HTR-8/SVneo (cell line): ENCODE data around the gene NHP2.
A peak's percentile ranks its signal among the peaks of the same experiment; 100 is the strongest.

Experiments
- DNase-seq: peaks from one replicate; pipeline ENCODE4 v3.0.0; 2011; ENCODE audit warnings: low spot score, mixed read lengths; ENCODE audit not compliant: insufficient read length
- FAIRE-seq: peaks from 2 replicates; lab custom pipeline; 2011; peaks lifted over from hg19 to GRCh38; lab: Jason Lieb, UNC

The NHP2 gene

DNA sequence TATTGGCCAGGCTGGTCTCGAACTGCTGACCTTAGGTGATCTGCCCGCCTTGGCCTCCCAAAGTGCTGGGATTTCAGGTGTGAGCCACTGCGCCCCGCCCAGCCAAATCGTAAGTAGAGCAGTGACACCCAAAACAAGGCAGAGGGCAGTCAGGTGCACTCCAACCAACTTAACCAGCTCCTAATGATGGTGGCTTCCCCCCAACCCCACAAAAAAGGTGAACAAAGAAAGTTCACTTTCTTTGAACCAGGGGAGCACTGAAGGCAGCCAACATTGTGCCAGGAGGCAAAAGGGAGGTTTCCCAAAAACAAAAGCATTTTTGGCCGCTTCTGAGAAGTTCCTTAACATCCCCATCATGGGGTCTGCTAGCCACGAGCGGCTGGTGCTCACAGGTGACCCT lies 23.9 kb upstream of the NHP2 start:
- no peak for DNase-seq
- FAIRE-seq, result no peak

DNA sequence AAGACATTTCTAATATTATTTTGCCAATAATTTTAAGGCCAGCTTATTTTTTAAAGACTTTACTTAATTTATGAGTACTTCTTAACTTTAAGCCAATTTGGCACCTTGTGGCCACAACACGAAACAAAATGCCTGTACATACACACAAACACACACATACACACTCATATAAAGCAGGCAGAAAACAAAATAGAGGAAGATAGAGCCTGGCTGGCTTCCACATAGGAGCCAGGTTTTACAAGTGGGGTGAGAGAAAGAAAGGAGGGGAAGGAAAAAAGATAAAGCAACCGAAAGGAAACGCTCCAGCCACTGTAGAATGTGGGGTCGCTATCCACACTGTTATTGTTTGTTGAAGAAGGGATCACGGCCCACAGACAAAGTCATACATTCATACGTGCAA lies 23.1 kb upstream of the NHP2 start:
- FAIRE-seq (no peak), DNase-seq (no peak)

DNA sequence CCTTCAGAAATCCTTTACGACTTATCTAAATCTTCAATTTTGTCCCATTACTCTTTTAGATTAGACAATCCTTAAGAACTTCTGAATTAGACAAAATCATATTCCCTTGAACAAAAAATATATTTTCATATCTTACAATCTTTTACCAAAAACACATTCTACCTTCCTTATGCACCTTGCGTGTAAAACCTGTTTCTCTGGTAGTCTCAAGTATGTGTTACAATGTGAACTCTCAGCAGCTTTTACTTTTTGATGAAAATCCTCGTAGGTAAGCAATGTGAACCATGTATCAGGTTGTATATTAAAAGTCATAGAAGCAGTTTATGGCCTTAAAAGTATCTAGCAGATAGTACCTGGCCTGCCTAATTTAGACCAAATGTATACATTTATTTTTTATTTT lies 20.8 kb upstream of the NHP2 start:
- FAIRE-seq (no peak), DNase-seq (no peak)

DNA sequence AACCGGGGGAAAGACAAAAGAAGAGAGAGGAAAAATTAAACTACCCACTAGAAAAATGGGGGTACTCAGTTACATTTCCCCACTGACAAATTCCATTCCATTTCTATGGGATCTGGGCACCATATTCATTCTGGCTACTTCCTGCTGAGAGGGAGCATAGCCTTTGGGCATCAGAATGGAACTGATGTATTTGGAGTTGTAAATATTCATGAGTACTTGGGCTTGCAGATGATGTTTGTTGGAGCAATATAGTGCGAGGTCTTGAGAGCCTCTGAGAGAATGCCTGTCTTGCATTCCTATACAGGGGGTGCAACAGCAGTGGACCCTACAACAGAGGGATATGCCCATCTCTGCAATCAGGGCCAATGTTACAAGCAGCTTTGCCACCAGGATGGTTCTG lies 16.8 kb upstream of the NHP2 start:
- FAIRE-seq, result no peak

DNA sequence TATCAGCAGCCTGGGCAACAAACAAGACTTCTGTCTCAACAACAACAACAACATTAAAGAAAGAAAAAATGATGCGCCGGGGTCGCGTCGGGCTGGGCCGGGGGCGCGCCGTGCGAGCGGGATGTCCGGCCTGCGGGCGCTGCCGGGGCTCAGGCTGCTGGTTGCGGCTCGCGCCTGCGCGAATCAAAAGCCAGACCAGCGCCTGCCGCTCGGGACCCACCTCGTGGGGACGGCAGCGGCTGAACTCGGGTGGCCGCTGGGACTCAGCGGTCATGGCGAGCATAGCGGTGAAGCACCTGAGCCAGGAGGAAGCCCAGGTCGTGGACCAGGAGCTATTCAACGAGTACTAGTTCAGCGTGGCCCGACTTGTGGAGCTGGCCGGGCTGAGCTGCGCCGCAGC lies 11.9 kb upstream of the NHP2 start:
- FAIRE-seq, result no peak
- DNase-seq, result no peak

More for the DNA sequence above, 16.8 kb upstream of the NHP2 start:
- DNase-seq, result no peak

DNA sequence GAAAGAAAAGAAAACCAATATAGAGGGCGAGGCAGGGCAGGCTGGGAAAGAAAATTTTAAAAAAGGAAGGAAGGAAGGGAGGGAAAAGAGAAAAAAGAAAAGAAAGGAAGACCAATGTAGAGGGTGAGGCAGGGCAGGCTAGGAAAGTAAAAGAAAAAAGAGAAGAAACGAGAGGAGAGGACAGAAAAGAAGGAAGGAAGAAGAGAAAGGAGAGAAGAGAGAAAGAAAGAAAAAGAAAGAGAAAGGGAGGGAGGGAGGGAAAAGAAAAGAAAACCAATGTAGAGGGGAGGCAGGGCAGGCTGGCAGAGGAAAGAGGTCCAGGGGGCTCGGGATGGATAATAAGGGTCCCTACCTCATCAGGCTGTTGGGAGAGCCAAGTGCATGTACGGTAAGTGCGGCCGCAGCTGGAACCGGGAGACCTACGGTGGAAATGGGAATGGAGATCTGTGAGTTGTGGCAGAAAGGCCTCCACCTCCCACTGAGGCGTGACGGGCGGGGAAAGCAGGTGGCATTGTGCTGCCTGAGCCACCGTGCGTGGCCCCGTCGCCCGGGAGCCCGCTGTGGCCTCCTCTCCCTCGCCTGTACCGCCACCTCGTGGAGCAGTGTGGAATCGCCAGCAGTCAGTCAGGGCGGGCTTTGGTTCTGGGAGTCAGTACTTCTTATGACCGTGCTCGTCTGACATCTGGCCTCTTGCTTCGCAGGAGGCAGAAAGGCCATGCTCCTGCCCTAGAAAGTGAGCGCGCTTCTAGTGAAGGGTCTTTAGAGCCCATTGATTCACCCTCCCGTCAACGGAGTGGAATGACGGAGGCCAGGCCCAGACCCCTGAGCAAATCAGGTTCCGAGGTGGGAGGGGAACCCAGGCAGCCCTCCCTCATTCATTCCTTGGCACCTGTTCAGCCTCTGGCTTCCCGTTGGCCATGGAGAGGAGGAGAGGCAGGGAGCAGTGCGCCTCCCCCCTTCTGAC lies 10.4 kb upstream of the NHP2 start:
- FAIRE-seq (peak; percentile 33), DNase-seq (peak; percentile 87)

DNA sequence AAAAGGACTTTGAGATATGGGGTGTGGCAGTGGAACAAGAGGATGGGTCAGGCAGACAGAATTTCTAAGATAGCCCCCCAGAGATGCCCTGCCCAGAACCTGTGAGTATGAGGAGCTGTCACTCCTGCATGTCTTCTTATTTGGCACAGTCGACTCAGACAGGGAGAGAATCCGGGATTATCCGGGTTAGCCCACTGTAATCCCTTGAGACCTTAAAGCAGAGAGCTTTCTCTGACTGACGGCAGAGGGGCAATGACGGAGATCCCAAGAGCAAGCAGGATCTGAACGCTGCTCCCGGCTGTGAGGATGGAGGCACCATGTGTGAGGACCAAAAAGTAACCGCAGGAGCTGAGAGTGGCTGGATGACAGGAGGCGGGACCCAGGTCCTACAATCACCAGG lies 8.8 kb upstream of the NHP2 start:
- no peak for DNase-seq
- no peak for FAIRE-seq

DNA sequence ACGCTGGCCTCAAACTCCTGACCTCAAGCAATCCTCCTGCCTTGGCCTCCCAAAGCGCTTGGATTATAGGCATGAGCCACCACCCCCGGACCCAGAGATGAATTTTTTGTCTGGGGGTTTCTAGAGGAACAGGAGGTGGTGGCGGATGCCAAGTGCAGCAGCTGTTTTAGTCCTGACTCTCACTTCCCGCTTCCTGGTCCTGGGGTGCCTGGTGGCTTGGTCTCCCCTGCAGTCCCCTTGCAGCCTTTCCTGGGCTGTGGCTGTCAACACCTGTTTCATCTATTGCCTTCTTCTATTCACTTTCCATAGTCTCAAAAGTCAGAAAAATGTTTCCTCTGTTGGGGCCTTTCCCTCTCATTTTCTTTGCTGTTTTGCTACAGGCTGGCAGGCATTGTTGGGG lies 6.5 kb upstream of the NHP2 start:
- FAIRE-seq, result no peak
- no peak for DNase-seq

DNA sequence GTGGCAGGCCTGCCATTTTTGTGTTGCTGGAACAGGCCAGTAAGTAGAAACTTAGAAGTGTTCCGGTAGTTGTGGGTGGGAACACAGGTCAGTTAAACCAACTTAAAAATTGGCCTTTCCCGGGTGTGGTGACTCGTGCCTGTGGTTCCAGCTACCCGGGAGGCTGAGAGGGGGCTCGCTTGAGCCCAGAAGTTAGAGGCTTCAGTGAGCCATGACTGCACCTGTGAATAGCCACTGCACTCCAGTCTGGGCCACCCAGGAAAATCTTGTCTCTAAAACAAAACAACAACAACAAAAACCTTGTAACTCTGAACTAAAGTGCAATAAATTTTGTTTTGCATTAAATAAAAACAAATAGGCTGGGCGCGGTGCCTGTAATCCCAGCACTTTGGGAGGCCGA lies 1.4 kb upstream of the NHP2 start:
- DNase-seq (no peak), FAIRE-seq (no peak)

DNA sequence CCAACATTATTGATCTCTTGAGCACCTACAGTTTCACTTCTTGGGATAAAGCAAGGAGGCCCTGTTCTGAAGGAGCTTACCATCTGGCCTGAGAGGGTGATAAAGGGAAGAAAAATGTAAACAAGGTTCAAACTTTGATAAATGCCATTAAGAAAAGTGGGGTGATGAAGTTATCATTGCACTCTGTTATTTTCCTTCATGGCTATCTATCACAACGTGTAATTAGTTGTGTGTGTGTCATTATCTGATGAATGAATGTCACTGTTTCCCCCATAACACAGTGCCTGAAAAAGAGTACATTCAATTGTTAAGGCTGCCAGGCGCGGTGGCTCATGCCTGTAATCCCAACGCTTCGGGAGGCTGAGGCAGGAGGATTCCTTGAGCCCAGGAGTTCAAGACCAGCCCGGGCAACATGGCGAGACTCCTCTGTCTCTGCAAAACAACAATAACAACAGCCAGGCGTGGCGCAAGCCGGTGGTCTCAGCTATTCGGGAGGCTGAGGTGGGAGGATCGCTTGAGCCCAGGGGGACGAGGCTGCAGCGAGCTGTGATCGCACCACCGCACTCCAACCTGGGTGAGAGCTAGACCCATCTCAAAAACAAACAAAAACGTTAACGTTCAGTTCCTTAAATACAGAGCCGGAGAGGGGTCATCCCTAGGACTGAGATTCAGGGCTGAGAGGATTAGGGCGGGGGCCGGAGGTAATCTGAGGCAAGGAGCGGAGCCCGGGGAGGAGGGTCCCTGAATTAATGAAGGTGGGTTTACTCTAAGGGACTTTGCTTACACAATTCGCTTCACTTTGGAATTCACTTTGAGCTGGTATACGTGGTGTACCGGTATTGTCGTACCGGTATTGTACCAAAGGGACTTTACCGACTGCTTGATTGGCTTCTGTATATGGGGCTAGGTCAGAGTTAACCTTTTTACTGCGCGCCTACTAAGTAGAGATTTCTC lies 917 bp downstream of the NHP2 start:
- DNase-seq (no peak), FAIRE-seq (no peak)

DNA sequence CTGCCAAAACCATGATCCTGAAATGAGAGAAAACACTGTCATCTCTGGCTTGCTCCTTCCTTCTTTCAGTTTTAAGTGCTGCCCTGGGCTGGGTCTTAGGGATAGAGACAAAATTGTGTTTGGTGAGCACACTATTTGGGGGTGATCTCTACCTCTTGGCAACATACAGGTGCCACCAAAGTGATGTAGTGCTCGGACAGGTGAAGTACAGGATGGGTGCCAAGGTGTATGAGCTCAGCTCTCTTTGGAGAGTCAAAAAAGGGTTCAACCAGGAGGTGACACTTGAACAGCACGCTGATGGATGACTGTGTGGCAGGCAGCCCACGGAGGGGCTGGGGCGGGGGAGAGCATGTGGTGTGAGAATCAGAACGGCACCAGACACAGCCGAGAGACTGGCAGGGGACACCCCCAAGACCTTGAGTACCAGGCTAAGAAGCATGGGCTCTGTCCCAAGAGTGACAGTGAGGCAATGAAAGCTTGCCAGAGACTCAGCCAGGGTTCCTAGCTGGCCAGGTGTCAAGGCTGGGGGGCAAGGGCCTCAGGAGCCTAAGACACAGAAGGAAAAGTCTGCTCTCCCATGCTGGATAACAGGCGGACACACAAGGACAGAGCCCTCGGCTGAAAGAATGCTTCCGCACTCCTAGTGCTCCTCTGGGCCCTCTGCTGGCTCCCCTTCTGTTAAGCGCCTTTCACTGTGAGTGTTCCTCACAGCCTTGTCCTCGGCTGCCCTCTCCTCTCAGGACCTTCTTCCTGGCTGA lies 2.5 kb downstream of the NHP2 start:
- no peak for FAIRE-seq
- DNase-seq, result no peak

DNA sequence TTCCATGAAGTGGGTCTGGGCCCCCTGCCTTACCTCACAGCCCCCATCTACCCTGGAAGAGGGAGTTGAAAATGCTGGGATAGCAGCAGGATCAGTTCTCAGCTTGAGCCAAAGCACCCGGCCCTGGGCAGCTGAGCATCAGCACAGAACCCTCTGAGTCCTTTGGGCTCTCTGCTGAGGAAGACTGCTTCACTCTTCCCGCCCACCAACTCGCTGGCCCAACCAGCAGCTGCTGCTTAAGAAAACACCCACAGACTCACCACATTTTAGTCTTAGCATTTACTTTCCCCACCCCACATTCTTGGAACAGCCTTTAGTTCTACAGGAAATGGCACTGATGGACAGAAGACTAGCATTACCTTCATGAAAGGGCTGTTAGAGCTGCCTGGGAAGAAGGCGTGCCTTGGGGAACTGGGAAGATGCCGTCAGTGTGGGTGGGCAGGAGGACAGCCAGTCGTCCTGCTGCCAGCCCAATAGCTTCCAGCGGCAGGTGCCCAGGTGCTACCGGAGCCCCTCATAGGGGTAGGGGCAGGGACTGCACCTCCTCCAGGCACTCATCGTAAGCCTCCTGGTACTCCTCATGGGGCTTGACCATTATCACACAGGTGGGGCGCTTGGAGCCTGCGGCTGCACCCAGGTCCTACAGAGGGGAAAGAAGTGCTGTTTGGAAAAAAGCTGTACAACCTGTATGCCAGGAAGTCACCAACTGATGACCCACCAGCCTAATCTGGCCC lies 4.3 kb downstream of the NHP2 start:
- FAIRE-seq (no peak), DNase-seq (no peak)

DNA sequence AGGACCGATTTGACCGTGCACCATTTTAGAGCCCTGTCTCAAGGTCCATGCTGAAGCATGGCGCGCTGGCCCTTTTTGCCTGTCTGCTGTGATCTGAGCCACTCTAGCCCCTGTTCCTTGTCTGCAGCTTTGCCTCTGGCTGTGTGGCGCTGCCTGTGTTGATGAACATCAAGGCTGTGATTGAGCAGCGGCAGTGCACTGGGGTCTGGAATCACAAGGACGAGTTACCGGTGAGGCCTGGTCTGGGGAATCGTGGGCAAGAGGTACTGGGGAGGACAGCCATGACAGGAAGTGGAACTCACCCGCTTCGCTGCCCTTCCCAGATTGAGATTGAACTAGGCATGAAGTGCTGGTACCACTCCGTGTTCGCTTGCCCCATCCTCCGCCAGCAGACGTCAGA lies 6.3 kb downstream of the NHP2 start:
- DNase-seq, result no peak
- no peak for FAIRE-seq

DNA sequence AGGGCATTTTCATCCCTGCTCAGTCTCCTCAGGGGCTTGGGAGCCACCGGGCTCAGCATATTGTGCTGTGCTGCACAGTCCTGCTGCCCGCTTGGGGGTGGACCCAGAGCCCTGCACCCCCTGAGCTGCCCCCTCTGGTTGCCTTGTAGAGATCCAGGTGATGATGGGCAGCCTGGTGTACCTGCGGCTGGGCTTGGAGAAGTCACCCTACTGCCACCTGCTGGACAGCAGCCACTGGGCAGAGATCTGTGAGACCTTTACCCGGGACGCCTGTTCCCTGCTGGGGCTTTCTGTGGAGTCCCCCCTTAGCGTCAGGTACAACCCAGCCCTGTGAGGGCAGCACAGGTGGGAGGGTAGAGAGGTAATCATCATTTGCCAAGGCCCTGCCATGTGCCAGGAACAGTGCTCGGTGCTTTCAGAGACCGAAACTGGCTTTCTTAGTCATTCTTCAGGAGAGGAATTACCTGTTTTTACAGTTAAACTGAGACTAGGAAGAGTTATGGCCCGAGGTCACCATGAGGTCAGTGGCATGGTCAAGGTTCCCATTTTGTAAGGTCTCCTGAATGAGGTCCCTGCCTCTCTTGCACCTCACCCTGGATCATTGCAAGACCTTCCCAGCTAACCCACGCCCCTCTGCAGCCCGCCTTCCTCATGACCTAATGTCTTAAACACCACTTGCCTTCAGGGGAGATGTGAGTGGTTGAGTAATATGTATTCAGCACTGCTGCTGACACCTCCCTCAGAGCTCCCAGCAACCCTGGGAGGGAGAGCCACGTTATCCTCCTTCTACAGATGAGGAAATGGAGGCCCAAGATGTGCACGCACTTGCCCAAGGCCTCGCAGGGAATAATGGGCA lies 7.5 kb downstream of the NHP2 start:
- peak; percentile 55 for DNase-seq

DNA sequence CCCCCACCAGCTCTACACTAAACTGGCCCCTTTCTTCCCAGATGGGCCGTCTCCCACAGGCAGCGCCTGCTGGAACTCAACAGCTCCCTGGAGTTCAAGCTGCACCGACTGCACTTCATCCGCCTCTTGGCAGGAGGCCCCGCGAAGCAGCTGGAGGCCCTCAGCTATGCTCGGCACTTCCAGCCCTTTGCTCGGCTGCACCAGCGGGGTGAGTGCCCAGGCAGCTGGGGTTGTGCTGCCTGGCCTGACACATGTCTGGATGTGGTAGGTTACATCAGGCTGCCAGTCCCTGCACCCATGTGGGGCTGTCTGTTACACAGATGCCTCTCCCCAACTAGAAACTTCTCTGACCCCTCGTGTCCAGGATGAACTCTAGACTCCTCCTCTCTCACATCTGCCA lies 9.8 kb downstream of the NHP2 start:
- no peak for FAIRE-seq

More for the DNA sequence above, 7.5 kb downstream of the NHP2 start:
- FAIRE-seq, result no peak

DNA sequence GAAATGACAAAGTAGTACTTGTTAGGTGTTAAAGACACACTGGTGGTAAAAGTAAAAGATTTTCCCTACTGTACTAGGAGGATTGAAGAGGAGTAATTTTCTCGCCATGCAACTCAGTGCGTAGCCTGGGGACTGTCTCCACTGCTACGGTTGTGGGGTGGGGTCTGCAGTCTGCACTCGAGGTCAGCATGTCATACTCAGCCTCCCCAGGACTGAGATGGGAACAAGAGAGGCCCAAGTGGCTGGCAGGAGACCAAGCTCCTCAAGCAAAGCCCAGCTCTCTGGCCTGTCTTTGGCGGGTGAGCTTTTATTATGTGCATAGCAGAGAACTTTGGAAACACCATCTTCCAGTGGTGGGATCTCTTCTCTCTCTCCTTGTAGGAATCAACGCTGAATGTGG lies 10.4 kb downstream of the NHP2 start:
- no peak for DNase-seq
- no peak for FAIRE-seq

More for the DNA sequence above, 9.8 kb downstream of the NHP2 start:
- DNase-seq, result no peak

DNA sequence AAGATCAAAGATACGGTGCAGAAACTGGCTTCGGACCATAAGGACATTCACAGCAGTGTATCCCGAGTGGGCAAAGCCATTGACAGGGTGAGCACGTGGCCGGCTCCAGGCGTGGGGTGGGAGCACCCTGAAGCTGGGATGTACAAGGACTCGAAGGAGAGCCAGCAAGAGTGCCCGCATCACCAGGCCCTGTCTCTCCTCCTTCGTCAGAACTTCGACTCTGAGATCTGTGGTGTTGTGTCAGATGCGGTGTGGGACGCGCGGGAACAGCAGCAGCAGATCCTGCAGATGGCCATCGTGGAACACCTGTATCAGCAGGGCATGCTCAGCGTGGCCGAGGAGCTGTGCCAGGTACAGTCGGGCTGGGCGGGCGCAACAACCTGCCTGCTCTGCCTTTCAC lies 11.0 kb downstream of the NHP2 start:
- DNase-seq, result no peak
- FAIRE-seq, result no peak

DNA sequence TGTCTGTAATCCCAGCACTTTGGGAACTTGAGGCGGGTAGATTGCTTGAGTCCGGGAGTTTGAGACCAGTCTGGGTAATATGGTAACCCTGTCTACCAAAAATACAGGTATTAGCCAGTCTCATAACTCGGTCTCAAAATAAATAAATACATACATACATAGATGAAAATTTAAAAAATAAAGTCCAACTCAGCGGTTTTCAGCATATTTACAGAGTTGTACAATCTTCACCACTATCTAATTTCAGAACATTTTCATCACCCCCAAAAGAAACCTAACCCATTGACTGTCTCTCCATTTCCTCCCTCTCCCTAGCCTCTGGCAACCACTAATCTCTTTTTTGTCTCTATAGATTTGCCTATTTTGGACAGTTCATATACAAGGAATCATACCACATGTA lies 12.1 kb downstream of the NHP2 start:
- DNase-seq (no peak), FAIRE-seq (no peak)

DNA sequence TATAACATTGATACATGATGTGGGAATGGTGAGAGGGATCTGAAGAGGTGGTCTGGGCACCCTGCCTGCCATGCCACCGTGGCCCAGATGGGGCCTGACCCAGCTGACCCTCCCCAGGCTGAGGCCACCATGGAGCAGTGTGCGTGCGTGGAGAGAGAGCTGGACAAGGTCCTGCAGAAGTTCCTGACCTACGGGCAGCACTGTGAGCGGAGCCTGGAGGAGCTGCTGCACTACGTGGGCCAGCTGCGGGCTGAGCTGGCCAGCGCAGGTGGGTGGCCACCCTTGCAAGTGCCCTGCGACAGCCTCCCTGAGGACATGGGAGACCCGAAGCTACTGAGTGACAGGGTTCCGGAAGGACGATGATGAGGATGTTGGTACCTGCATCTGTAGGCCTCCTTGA lies 15.7 kb downstream of the NHP2 start:
- DNase-seq (no peak), FAIRE-seq (no peak)
